Hepatocyte (in vitro differentiated cells): ENCODE results near the gene BEND7. TPM values are rescaled to one million over a fixed set of nuclear protein-coding genes. Genes with fewer than 3 reads are reported as not detected.

Experiments
- DNase-seq: peaks from one replicate; pipeline ENCODE4 v3.0.0-alpha.2; 2016; ENCODE audit warnings: low spot score
- H2AFZ ChIP-seq: fragments of 200-600 bp; sonication (generic); 2 replicates; pipeline ENCODE4 v1.6.0; 2016; ENCODE audit warnings: antibody characterized with exemption, mild to moderate bottlenecking
- H3K27ac ChIP-seq: fragments of 200-600 bp; sonication (generic); 2 replicates; pipeline ENCODE4 v1.5.1; 2016; ENCODE audit warnings: mild to moderate bottlenecking
- H3K27me3 ChIP-seq: fragments of 200-600 bp; sonication (generic); 2 replicates; pipeline ENCODE4 v1.6.1; 2016
- H3K36me3 ChIP-seq: fragments of 200-600 bp; sonication (generic); replicated peaks from 2 replicates; pipeline ENCODE4 v1.5.1; 2016; ENCODE audit warnings: low read depth; ENCODE audit not compliant: insufficient read depth
- H3K4me1 ChIP-seq: fragments of 200-600 bp; sonication (generic); 2 replicates; pipeline ENCODE4 v1.5.1; 2016; ENCODE audit warnings: mild to moderate bottlenecking, moderate library complexity; ENCODE audit not compliant: insufficient read depth
- H3K4me2 ChIP-seq: fragments of 200-600 bp; sonication (generic); 2 replicates; pipeline ENCODE4 v1.6.0; 2016
- H3K4me3 ChIP-seq: fragments of 200-600 bp; sonication (generic); 2 replicates; pipeline ENCODE4 v1.5.1; 2016; ENCODE audit warnings: mild to moderate bottlenecking
- H3K79me2 ChIP-seq: fragments of 200-600 bp; sonication (generic); 2 replicates; pipeline ENCODE4 v1.6.0; 2017; ENCODE audit warnings: mild to moderate bottlenecking
- H3K9me2 ChIP-seq: fragments of 200-600 bp; sonication (generic); replicated peaks from 2 replicates; pipeline ENCODE4 v1.6.0; 2017; ENCODE audit warnings: mild to moderate bottlenecking; ENCODE audit not compliant: insufficient read depth
- H3K9me3 ChIP-seq: fragments of 200-600 bp; sonication (generic); 2 replicates; pipeline ENCODE4 v1.5.1; 2016; ENCODE audit warnings: low read depth, mild to moderate bottlenecking
- H4K20me1 ChIP-seq: fragments of 200-600 bp; sonication (generic); 2 replicates; pipeline ENCODE4 v1.6.0; 2016; ENCODE audit warnings: mild to moderate bottlenecking; ENCODE audit not compliant: insufficient read depth, poor library complexity, severe bottlenecking
- CTCF ChIP-seq: fragments of 200-600 bp; sonication (generic); IDR thresholded peaks from 2 replicates; pipeline ENCODE4 v1.5.1; 2016; ENCODE audit warnings: antibody characterized with exemption, mild to moderate bottlenecking; ENCODE audit not compliant: poor library complexity
- EZH2 ChIP-seq: fragments of 200-600 bp; sonication (generic); IDR thresholded peaks from 2 replicates; pipeline ENCODE4 v1.6.1; 2016; ENCODE audit warnings: antibody characterized with exemption, mild to moderate bottlenecking, borderline replicate concordance
- EZH2phosphoT487 ChIP-seq: fragments of 200-600 bp; sonication (generic); IDR thresholded peaks from one replicate; pipeline ENCODE4 v1.6.1; 2018; ENCODE audit warnings: antibody characterized with exemption, mild to moderate bottlenecking, low read depth, moderate library complexity; ENCODE audit not compliant: unreplicated experiment, severe bottlenecking
- WGBS: methylation state at CpG from one replicate; pipeline ENCODE4 v1.1.6; 2016; ENCODE audit warnings: low lambda C conversion rate; ENCODE audit errors: missing lambda C conversion rate; 5-methylcytosine and 5-hydroxymethylcytosine counted together
- polyA plus RNA-seq: library from polyadenylated mRNA; unstranded; fragments of >200 nt; fragmentation: Nextera tagmentation; extraction: Ambion mirVana; gene quantifications from 2 replicates; pipeline ENCODE4 v1.2.1, GENCODE V29; 2016
- total RNA-seq: library from RNA; depleted of rRNA; stranded (reverse); fragments of >200 nt; gene quantifications from 2 replicates; pipeline ENCODE4 v1.2.3, GENCODE V29; 2014

Gene BEND7
- total and polyA plus RNA-seq, 2 experiments from 2014 or later: 7.6 to 8.2 TPM

- Histone ChIP-seq H4K20me1 (no peaks in the 10 kb centered on the region), H3K4me2 (no peak overlapping the region), H3K79me2 (no peaks in the 10 kb centered on the region), H3K9me2 (no peaks in the 10 kb centered on the region), H2AFZ (no peak overlapping the region), H3K9me3 (no peaks in the 10 kb centered on the region), H3K27me3 (peaks cover 20% of the 10 kb centered on the region), H3K4me3 (no peak overlapping the region), H3K36me3 (no peaks in the 10 kb centered on the region), H3K4me1 (peaks cover 6% of the 10 kb centered on the region), H3K27ac (no peak overlapping the region)
- no peak for TF ChIP-seq EZH2phosphoT487
- TF ChIP-seq EZH2: no peak
- TF ChIP-seq CTCF: no peak
- DNase-seq: no peak
- 86% methylated on average over 7 of the region's 7 CpGs for WGBS
These were observed 87.3 kb downstream of the BEND7 start for GRCh38 chr10:13441476-13441875.

GRCh38 chr10:13440185-13441061 lies 88.4 kb downstream of the BEND7 start:
- Histone ChIP-seq H3K4me1 (peaks cover 6% of the 10 kb centered on the region), H3K27ac (no peak overlapping the region), H4K20me1 (no peaks in the 10 kb centered on the region), H3K36me3 (no peaks in the 10 kb centered on the region), H3K4me2 (peak overlapping the region; percentile 91), H3K27me3 (peaks cover 20% of the 10 kb centered on the region), H3K79me2 (no peaks in the 10 kb centered on the region), H3K9me2 (no peaks in the 10 kb centered on the region), H2AFZ (peak overlapping the region; percentile 73), H3K4me3 (peak overlapping the region; percentile 17), H3K9me3 (no peaks in the 10 kb centered on the region)
- WGBS: 15% methylated on average over 30 of the region's 30 CpGs
- DNase-seq: peak; percentile 79
- TF ChIP-seq EZH2phosphoT487 (no peak), EZH2 (no peak), CTCF (peak; percentile 96)

- Histone ChIP-seq H3K79me2 (no peaks in the 10 kb centered on the region), H3K27me3 (peaks cover 20% of the 10 kb centered on the region)
- WGBS: 29% methylated on average over 29 of the region's 29 CpGs
These were observed 89.3 kb downstream of the BEND7 start for GRCh38 chr10:13439313-13440184.

More at GRCh38 chr10:13439313-13440184, 89.3 kb downstream of the BEND7 start:
- TF ChIP-seq EZH2phosphoT487: no peak
- TF ChIP-seq CTCF: no peak
- TF ChIP-seq EZH2: no peak
- Histone ChIP-seq H3K4me1 (peaks cover 6% of the 10 kb centered on the region), H3K4me3 (peak overlapping the region; percentile 17), H3K9me2 (no peaks in the 10 kb centered on the region), H3K4me2 (peak overlapping the region; percentile 91), H2AFZ (no peak overlapping the region), H4K20me1 (no peaks in the 10 kb centered on the region), H3K9me3 (no peaks in the 10 kb centered on the region), H3K27ac (no peak overlapping the region), H3K36me3 (no peaks in the 10 kb centered on the region)
- DNase-seq: peak; percentile 17
